Fibroblast of upper back skin (primary cell): Measurements from ENCODE around the gene GNL3.

Experiments
- DNase-seq: peaks from one replicate; pipeline ENCODE4 v3.0.0-alpha.2; 2013

GNL3 gene

DNA sequence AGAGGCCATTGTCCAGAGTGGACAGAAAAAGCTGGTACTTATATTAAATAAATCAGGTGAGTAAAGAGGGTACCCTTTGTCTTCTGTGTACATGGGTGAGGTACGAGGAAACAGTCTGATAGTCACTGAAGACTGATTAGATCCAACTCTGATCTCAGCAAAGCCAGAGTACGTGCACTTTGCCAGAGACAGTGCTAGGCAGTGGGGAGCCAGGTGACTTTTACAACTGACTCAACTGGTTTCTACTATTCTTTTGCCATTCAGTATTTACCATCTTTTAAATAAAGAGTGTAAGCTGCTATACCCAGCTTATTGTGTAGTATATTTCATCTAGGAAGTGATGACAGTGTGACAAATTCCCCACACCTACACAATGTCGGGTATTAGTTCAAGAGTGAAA is 3.3 kb downstream of the GNL3 start:
- DNase-seq, result no peak

GRCh38 chr3:52690560-52690959 is 4.7 kb downstream of the GNL3 start:
- DNase-seq, result no peak

- no peak for DNase-seq
These were observed 7.2 kb downstream of the GNL3 start for GRCh38 chr3:52693071-52693470.

DNA sequence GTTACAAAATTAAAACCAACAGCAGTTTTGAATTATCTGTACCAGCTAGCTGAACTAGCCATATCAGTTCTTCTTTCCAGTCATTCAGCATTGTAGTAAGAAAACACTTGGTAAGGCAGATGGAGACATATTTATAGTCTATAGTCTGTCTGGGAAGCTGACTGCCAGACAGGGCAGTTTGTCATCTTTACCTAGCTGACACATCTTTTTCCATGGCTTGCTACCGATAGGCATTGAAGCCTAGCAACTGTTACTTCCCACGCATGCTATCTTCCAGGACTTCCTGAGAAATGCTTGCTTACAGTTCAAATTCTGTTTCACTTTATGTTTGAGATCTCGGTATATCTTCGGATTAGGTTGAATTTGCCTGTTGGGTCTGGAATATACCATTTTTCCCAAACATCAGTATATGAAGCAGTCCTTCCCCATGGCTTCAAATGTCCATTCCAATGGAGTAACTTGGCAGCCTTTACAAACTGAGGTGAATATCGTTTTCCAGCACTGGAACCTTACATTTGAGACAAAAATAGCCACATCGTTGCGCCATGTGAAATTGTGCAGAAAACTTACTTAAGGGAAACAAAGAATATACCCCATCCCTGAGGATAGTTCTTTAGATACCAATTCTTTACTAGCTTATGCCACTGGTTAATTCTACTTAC is 8.8 kb downstream of the GNL3 start:
- no peak for DNase-seq

DNA sequence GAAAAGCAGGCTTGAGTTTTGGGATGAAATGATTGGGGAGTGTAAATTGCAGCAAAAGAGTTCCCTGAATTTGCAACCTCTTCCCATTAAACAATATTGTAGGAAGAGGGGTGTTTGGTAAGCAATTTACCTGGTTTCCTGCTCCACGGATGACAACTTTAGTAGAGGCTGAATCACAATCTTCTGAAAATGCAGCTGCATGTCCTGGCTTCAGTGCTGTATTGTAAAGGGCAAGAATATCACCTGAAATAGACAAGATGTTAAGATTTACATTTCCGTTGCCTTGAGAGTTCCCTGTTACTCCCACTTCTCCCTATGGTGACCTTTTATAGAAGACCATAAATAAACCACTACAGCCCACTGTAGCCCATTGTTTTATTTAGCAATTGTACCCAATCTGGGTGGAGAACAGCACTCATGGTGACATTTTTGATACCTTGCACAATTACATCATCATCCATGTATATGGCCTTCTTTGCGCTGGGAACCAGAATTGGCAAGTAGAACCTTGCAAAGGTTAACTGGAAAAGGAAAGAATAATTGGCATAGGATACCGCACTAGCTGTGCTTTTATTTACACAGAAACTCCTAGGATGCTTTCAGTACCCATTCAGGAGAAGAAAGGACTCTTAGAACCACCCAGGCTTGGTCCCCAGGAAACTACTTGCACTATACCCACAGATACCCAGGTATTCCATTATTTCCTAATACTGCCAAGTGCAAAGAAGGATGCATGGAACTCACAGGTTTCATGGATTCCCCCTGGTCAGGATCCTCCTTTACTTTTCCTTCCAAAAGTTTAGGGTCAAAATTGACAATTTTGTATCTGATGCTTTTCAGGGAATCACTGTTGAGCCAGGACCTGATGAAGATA is 10.2 kb downstream of the GNL3 start:
- no peak for DNase-seq

GRCh38 chr3:52696830-52697631 is 11.2 kb downstream of the GNL3 start:
- no peak for DNase-seq

- DNase-seq, result no peak
These were observed 11.8 kb downstream of the GNL3 start for GRCh38 chr3:52697632-52697965.

DNA sequence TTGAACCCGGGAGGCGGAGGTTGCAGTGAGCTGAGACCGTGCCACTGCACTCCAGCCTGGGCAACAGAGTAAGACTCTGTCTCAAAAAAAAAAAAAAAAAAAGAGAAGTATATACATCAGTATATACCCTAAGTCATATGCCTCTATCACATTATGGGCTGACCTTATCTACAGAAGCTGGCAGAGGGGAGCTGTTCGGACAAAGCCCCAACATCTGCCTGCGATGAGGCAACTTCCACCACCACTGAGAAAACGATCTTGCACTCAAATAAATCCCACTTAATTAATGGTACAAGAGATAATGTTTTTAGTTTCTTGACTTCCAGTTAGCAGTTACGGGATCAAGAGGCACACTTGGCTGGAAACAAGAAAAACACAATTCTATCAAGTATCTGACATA is 17.5 kb downstream of the GNL3 start:
- DNase-seq, result no peak

- peak; percentile 18 for DNase-seq
These were observed 19.0 kb downstream of the GNL3 start for GRCh38 chr3:52704611-52705437.

- DNase-seq, result no peak
These were observed 19.5 kb downstream of the GNL3 start for GRCh38 chr3:52705438-52705687.

DNA sequence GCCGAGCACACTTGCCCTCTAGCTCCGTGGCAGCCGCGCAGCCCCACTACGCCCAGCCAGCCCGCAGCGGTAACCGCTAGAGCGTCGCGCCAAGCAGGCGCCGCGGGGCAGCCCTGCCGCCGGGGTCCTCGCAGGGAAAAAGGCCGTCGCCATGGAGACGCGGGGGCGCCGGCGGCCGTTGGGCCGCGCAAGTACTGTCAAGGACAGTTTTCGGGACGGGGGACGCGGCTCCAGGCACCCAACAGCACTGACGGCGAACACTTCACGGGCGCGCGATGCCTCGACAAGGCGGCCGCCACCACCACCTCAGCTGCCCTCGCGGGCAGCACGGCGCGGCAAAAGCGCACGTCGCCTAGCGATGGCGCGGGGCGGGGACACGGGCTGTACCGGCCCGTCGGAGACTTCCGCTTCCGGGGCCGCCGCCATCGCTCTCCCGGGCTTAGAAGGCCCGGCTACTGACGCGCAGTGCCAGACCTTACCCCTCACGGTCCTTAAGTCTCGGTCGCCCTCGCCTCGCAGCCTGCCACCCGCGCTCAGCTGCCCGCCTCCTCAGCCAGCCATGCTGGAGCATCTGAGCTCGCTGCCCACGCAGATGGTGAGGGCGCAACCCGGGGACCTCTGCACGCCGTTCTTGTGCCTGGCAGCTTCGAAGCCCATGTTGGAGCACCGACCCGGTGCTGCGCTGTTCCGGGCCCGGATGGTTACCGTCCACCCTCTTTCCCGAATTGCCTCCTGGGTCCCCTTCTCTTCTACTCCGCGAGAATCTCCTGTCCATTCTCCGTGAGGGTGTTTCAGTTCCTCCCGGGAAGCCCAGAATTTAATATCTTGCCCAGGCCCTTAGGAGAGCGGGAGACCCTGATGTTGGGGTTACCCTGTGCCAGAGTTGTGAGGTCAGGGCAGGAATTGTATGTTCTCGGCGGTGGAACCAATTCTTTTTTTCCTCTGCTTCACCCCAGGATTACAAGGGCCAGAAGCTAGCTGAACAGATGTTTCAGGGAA is 20.2 kb downstream of the GNL3 start, which contains the start of the genes GLT8D1 and SPCS1:
Gene GLT8D1 (minus strand): TSS at position 104 of the 999 bp plus-strand sequence. CDS start 5,331 bp downstream, outside the sequence.
Gene SPCS1 (plus strand): TSS at position 419 of the 999 bp plus-strand sequence. CDS start 141 bp downstream, at position 560.
- peak; percentile 79 for DNase-seq

- DNase-seq, result no peak
These were observed 21.8 kb downstream of the GNL3 start for GRCh38 chr3:52707585-52707984.

GRCh38 chr3:52710512-52710911 is 24.7 kb downstream of the GNL3 start:
- no peak for DNase-seq

- no peak for DNase-seq
These were observed 26.7 kb downstream of the GNL3 start for GRCh38 chr3:52712291-52713212.

DNA sequence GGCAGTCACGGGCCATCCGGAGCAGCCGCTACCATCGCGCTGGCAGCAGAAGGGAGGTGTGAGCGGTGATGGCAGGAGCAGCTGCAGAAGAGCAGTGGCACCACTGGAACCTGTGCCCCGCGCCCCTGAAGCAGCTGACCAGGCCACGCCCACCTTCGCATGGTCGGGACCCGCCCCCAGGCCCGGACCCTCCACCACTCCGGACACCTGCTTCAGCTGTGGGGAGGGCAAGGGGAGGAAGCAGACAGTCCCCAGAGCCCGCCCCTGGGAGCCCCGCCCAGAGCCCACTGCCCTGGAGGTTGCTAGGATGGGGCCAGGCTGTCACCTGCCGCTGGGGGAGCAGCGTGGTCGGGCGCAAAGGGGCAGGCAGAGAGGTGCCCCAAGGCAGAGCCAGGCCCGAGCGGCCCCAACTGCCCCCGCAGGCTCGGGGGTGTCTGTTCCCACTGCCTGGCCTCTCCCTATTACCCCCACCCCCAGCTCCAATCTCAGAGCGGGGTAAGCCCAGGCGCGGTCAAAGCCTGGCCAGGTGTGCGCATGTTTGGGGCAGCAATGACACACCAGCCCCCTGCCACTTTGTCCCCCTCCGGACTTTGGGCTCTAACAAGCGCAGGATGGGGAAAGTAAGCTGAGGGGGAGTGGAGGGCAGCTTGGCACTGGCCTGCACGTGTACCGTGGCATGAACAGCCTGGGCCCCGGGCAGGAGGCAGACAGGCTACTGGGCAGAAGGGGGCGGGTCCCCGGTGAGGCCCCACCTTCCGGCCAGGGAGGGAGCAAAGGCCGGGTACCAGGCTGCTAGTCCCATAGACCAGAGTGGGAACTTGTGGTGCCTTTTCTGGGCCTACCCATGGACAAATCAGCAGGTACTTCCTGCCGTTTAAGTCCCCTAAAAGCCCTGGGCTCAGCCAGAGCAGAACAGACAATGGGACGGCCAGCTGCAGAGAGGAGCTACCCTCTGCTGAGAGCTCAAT is 28.8 kb downstream of the GNL3 start:
- no peak for DNase-seq

DNA sequence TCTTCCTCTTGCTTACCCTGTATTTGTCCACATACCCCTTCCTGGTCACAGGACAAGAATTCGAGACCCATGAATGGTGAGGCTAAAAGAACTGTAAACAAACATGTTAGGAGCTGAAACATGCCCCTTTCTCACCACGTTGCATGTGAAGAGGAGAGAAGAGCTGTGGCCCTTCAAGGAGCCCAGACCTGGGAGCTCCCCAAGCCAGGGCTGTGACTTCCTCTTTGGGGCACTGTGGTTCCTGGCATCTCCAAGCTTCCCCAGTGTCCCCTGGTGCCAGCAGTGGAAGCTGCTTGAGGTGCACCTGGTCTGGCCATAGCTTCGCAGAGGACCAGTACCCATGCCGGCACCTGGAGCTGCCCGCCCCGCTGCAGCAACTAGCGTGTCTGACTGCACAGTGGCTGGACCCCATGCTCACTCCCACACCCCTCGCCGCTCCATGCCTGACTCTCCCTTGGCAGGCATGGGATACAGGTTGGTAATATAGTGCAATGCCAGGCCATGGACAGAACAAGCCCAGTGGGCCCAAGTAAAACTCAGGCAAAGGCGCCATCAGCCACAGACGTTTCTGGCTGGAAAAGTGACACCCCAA is 30.0 kb downstream of the GNL3 start:
- no peak for DNase-seq

DNA sequence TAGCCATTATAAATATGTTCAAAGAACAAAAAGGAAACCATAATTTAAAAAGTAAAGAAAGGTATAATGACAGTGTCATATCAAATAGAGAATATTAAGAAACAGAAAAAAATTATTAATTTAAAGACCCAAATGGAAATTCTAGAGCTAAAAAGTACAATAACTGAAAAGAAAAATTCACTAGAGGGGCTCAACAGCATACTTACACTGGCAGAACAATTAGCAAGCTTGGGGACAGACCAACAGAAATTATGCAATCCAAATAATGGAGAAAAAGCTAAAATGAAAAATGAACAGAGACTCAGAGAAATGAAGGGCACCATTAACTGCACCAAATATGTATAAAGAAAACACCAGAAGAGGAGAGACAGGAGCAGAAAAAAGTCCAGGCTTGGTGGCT is 33.8 kb downstream of the GNL3 start:
- DNase-seq, result no peak

- no peak for DNase-seq
These were observed 35.3 kb downstream of the GNL3 start for GRCh38 chr3:52721002-52721729.
